ENCODE data around the gene LILRB5. TPM values are rescaled to one million over a fixed set of nuclear protein-coding genes. Genes with fewer than 3 reads are reported as not detected.
"Not testable (repeated sequence)": the region's sequence is repeated elsewhere in the genome, so short reads cannot be mapped to it uniquely, and the experiment has no call there.

Gene LILRB5
- total and polyA plus RNA-seq, 2 of the 8 experiments (the other 6 are each of a cell fraction or from before 2014, with no cell fraction given) = 0.05 TPM; not detected in 1

- TF ChIP-seq TBP (IDR thresholded peaks at IDR 0.05; ENCODE audit: low read depth, low read length) (no peak), BRCA1 (IDR thresholded peaks at IDR 0.05; ENCODE audit: low read depth, low read length) (no peak), TAF1 (IDR thresholded peaks at IDR 0.05; ENCODE audit: low read depth, low read length) (no peak), MAFK (IDR thresholded peaks at IDR 0.05; ENCODE audit: low read depth, low read length) (no peak), PHF8 (conservative IDR thresholded peaks at IDR 0.05; ENCODE audit: low read depth, low read length) (no peak)
Observed at GRCh38 chr19:54281007-54281728, 24.1 kb upstream of the LILRB5 start, which contains the start of gene LILRB2 (continued).

GRCh38 chr19:54280441-54280840, 23.4 kb upstream of the LILRB5 start:
- POLR2A ChIA-PET (ENCODE audit: partially characterized antibody) = interaction anchor here (0.7 to 1.1 kb wide), 3 partner anchors 72 to 79 kb away, joined by 3 to 6 read pairs (median 3); no protein-coding TSS in a partner anchor
- H3K4me2 ChIP-seq (ENCODE audit: insufficient read depth in 1 of 2, low read depth in 2 of 2, low read length in 2 of 2); CTCF ChIA-PET (ENCODE audit: partially characterized antibody); H3K79me2 ChIP-seq (ENCODE audit: control insufficient read depth in 1 of 2, insufficient read depth in 2 of 2, low read length in 2 of 2); H3K4ac ChIP-seq (replicated peaks; ENCODE audit: insufficient read length, low read depth, low read length); H3K18ac ChIP-seq (ENCODE audit: extremely low read depth, low read length); H2BK12ac ChIP-seq (ENCODE audit: low read depth, low read length); DNase-seq (ENCODE audit: low read depth in 1 of 2, low spot score in 2 of 2); H2AK5ac ChIP-seq (ENCODE audit: low read depth, low read length); H2BK120ac ChIP-seq (replicated peaks; ENCODE audit: low read depth, low read length); H4K5ac ChIP-seq (ENCODE audit: insufficient read length, low read depth, low read length); H4K91ac ChIP-seq (replicated peaks; ENCODE audit: insufficient read length, low read length); H3K14ac ChIP-seq (ENCODE audit: insufficient read length); H4K20me1 ChIP-seq (replicated peaks in 1 of 2; ENCODE audit: control insufficient read depth in 1 of 2, insufficient read depth in 2 of 2, low read length in 2 of 2); H3K36me3 ChIP-seq (ENCODE audit: control insufficient read depth in 2 of 4, insufficient read depth in 4 of 4, low read length in 3 of 4); H4K8ac ChIP-seq (ENCODE audit: extremely low read depth, insufficient read depth, low read length); H3K27me3 ChIP-seq (replicated peaks in 1 of 4; ENCODE audit: control insufficient read depth in 3 of 4, extremely low read depth in 1 of 4, insufficient read depth in 3 of 4, low read length in 3 of 4); H3K27ac ChIP-seq (ENCODE audit: low read depth, low read length); H3K9ac ChIP-seq (replicated peaks in 1 of 4; ENCODE audit: extremely low read depth in 1 of 4, low read depth in 3 of 4, low read length in 3 of 4); H2BK20ac ChIP-seq (ENCODE audit: low read length); H3K9me3 ChIP-seq (ENCODE audit: insufficient read depth in 2 of 2, low read depth in 1 of 2, low read length in 1 of 2); H3K23me2 ChIP-seq (ENCODE audit: low read depth, low read length); H2BK5ac ChIP-seq (ENCODE audit: low read depth, low read length); H3K4me1 ChIP-seq (replicated peaks in 1 of 4; ENCODE audit: control insufficient read depth in 3 of 4, insufficient read depth in 4 of 4, low read length in 3 of 4); H2BK15ac ChIP-seq (ENCODE audit: low read length); H3K79me1 ChIP-seq (ENCODE audit: low read depth, low read length); FAIRE-seq; H3K4me3 ChIP-seq (ENCODE audit: extremely low read depth in 1 of 4, insufficient read depth in 2 of 4, low read depth in 3 of 4, low read length in 4 of 4); H3K56ac ChIP-seq (replicated peaks; ENCODE audit: insufficient read length, low read depth, low read length); H3K23ac ChIP-seq (ENCODE audit: insufficient read length); H2AFZ ChIP-seq (ENCODE audit: low read length): not testable (repeated sequence)
- WGBS, 2 experiments (ENCODE audit: extremely low coverage in 1 of 2, insufficient coverage in 1 of 2, insufficient read length in 1 of 2, insufficient replicate concordance in 2 of 2, low coverage in 1 of 2, low lambda C conversion rate in 2 of 2, missing lambda C conversion rate in 1 of 2) = 87% methylated on average over 9 of the region's 10 CpGs; no CpG with 5 or more reads in 1 of the 2 experiments

All from H1 (cell line).